K562 (cell line): ENCODE measurements around the gene PDE9A. TPM values are rescaled to one million over a fixed set of nuclear protein-coding genes. Genes with fewer than 3 reads are reported as not detected.

ENCODE experiments used
- EHMT2 ChIP-seq: fragments of 450-650 bp; IDR thresholded peaks from 2 replicates; pipeline ENCODE4 v1.6.1; 2018; ENCODE audit warnings: antibody characterized with exemption
- ETS2 ChIP-seq: IDR thresholded peaks from 2 replicates; pipeline ENCODE4 v1.6.1; 2016; ENCODE audit warnings: borderline replicate concordance, missing genetic modification characterization, mild to moderate bottlenecking, moderate library complexity, missing compliant biosample characterization; ENCODE audit not compliant: poor library complexity, severe bottlenecking
- GTF2F1 ChIP-seq: IDR thresholded peaks from 2 replicates; pipeline ENCODE4 v1.6.1; 2011; ENCODE audit warnings: low read depth, low read length, improper control_type of control experiment
- HMG20B ChIP-seq: fragments of 250-450 bp; sonication (Bioruptor Pico); IDR thresholded peaks from 2 replicates; pipeline ENCODE4 v1.5.0; 2021; ENCODE audit warnings: mild to moderate bottlenecking
- RBM17 ChIP-seq: fragments of 200-400 bp; formaldehyde crosslinking; IDR thresholded peaks from 2 replicates; pipeline ENCODE4 v1.6.1; 2017; ENCODE audit warnings: low read depth, mild to moderate bottlenecking, low read length, borderline replicate concordance
- RFX7 ChIP-seq: fragments of 250-450 bp; sonication (Bioruptor Pico); IDR thresholded peaks from 2 replicates; pipeline ENCODE4 v1.5.1; 2021; ENCODE audit warnings: mild to moderate bottlenecking
- ZNF316 ChIP-seq: fragments of 450-650 bp; IDR thresholded peaks from 2 replicates; pipeline ENCODE4 v1.6.1; 2016
- ZNF507 ChIP-seq: conservative IDR thresholded peaks from 2 replicates; pipeline ENCODE4 v1.6.1; 2017; ENCODE audit warnings: missing genetic modification characterization, missing compliant biosample characterization
- polyA plus RNA-seq, 8 experiments: library from polyadenylated mRNA; depleted of rRNA in 4 of 8; stranded (reverse) in 5 of 8; unstranded in 3 of 8; fragments of >200 nt; fragmentation: Nextera tagmentation in 2 of 8; fragmentation: Illumina TruSeq in 1 of 8; extraction: Ambion mirVana in 2 of 8; extraction: Trizol in 1 of 8; gene quantifications; 2 replicates each; pipeline versions ENCODE4 v1.2.1 to v1.2.3, GENCODE V29; 2011 to 2014; ENCODE audit warnings: inconsistent platforms in 1 of 8, missing spikeins in 1 of 8
- total RNA-seq, 7 experiments: library from RNA; depleted of rRNA in 6 of 7; stranded (reverse); fragments of >200 nt in 6 of 7; fragmentation: Illumina TruSeq in 2 of 7; extraction: Trizol in 2 of 7; gene quantifications; 2 replicates each; pipeline versions ENCODE4 v1.2.1 to v1.2.3, GENCODE V29; 2011 to 2021; ENCODE audit warnings: low replicate concordance in 1 of 7
- TF ChIP-seq, protein P1 (sequence below): fragments of 450-650 bp; IDR thresholded peaks from 2 replicates; pipeline ENCODE4 v1.6.1; 2017; ENCODE audit warnings: mild to moderate bottlenecking, moderate library complexity
- TF ChIP-seq, protein P2 (sequence below): sonication (generic); formaldehyde crosslinking; IDR thresholded peaks from 2 replicates; pipeline ENCODE4 v1.8.0; 2022; ENCODE audit warnings: missing genetic modification reagents, mild to moderate bottlenecking, borderline replicate concordance
- TF ChIP-seq, protein P3 (sequence below), 2 experiments: fragments of 450-650 bp; conservative IDR thresholded peaks; 2 replicates each; pipeline ENCODE4 v1.6.1; 2017; ENCODE audit warnings: mild to moderate bottlenecking in 2 of 2, moderate library complexity in 2 of 2
- TF ChIP-seq, protein P4 (sequence below): sonication (generic); formaldehyde crosslinking; IDR thresholded peaks from 2 replicates; pipeline ENCODE4 v1.9.0; 2022; ENCODE audit warnings: mild to moderate bottlenecking, missing genetic modification reagents
- TF ChIP-seq, protein P5 (sequence below): fragments of 450-650 bp; IDR thresholded peaks from one replicate; pipeline ENCODE4 v1.6.1; 2018; ENCODE audit warnings: mild to moderate bottlenecking, moderate library complexity; ENCODE audit not compliant: partially characterized antibody
- TF ChIP-seq, protein P6 (sequence below), 2 experiments: IDR thresholded peaks in 1 of 2; conservative IDR thresholded peaks in 1 of 2; 2 replicates each; pipeline ENCODE4 v1.6.1; 2016; ENCODE audit warnings: low read depth in 2 of 2, mild to moderate bottlenecking in 1 of 2, missing compliant biosample characterization in 1 of 2, missing genetic modification characterization in 1 of 2, moderate library complexity in 1 of 2
- TF ChIP-seq, protein P7 (sequence below): fragments of 450-650 bp; formaldehyde crosslinking; IDR thresholded peaks from 2 replicates; pipeline ENCODE4 v1.4.0; 2022; ENCODE audit warnings: missing genetic modification characterization

Gene PDE9A
- total and polyA plus RNA-seq, 9 of the 15 experiments (the other 6 are each of a cell fraction or from before 2014, with no cell fraction given), result 0.07 to 0.27 TPM; not detected in 7

DNA sequence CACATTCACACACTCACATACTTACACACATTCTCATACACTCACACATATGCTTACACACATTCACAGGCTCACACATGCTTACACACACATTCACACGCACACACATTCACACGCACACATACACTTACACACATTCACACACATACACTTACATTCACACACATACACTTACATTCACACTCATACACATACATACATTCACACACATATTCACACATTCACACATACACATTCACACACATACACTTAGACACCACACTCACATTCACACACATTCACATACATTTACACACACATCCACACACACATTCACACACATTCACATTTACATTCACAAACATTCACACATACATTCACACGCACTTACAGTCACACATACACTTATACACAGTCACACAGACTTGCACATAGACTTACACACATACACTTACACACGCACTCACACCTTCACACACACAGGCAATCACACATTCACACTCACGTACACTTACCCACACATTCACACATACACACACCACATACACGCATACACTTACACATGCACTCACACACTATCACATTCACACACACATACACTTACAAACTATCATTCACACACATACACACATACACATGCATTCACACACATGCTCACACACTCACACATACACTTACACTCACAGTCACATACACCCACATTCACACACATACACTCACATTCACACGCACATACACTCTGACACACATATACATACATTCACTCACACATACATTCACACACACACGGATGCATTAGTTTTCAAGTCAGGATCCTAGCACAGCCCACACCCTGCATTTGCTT lies 16.8 kb downstream of the PDE9A start (continued):
- TF ChIP-seq, protein P1, sequence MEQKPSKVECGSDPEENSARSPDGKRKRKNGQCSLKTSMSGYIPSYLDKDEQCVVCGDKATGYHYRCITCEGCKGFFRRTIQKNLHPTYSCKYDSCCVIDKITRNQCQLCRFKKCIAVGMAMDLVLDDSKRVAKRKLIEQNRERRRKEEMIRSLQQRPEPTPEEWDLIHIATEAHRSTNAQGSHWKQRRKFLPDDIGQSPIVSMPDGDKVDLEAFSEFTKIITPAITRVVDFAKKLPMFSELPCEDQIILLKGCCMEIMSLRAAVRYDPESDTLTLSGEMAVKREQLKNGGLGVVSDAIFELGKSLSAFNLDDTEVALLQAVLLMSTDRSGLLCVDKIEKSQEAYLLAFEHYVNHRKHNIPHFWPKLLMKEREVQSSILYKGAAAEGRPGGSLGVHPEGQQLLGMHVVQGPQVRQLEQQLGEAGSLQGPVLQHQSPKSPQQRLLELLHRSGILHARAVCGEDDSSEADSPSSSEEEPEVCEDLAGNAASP, result no peak
- TF ChIP-seq ZNF507 (no peak), RFX7 (CRISPR knock-in tag) (no peak), ZNF316 (no peak), HMG20B (CRISPR knock-in tag) (no peak), RBM17 (no peak), EHMT2 (0 out of 2 replicates have a peak, but pooled peaks have one; percentile 14), ETS2 (no peak), GTF2F1 (no peak)
- TF ChIP-seq, protein P2, sequence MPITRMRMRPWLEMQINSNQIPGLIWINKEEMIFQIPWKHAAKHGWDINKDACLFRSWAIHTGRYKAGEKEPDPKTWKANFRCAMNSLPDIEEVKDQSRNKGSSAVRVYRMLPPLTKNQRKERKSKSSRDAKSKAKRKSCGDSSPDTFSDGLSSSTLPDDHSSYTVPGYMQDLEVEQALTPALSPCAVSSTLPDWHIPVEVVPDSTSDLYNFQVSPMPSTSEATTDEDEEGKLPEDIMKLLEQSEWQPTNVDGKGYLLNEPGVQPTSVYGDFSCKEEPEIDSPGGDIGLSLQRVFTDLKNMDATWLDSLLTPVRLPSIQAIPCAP (CRISPR knock-in tag), result no peak
- TF ChIP-seq, protein P3, sequence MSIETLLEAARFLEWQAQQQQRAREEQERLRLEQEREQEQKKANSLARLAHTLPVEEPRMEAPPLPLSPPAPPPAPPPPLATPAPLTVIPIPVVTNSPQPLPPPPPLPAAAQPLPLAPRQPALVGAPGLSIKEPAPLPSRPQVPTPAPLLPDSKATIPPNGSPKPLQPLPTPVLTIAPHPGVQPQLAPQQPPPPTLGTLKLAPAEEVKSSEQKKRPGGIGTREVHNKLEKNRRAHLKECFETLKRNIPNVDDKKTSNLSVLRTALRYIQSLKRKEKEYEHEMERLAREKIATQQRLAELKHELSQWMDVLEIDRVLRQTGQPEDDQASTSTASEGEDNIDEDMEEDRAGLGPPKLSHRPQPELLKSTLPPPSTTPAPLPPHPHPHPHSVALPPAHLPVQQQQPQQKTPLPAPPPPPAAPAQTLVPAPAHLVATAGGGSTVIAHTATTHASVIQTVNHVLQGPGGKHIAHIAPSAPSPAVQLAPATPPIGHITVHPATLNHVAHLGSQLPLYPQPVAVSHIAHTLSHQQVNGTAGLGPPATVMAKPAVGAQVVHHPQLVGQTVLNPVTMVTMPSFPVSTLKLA (conservative IDR thresholded peaks at IDR 0.05), result no peak
- TF ChIP-seq, protein P4, sequence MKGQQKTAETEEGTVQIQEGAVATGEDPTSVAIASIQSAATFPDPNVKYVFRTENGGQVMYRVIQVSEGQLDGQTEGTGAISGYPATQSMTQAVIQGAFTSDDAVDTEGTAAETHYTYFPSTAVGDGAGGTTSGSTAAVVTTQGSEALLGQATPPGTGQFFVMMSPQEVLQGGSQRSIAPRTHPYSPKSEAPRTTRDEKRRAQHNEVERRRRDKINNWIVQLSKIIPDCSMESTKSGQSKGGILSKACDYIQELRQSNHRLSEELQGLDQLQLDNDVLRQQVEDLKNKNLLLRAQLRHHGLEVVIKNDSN, result 0 out of 2 replicates have a peak, but pooled peaks have one; percentile 25
- TF ChIP-seq, protein P5, sequence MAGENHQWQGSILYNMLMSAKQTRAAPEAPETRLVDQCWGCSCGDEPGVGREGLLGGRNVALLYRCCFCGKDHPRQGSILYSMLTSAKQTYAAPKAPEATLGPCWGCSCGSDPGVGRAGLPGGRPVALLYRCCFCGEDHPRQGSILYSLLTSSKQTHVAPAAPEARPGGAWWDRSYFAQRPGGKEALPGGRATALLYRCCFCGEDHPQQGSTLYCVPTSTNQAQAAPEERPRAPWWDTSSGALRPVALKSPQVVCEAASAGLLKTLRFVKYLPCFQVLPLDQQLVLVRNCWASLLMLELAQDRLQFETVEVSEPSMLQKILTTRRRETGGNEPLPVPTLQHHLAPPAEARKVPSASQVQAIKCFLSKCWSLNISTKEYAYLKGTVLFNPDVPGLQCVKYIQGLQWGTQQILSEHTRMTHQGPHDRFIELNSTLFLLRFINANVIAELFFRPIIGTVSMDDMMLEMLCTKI, result no peak
- TF ChIP-seq, protein P6, sequence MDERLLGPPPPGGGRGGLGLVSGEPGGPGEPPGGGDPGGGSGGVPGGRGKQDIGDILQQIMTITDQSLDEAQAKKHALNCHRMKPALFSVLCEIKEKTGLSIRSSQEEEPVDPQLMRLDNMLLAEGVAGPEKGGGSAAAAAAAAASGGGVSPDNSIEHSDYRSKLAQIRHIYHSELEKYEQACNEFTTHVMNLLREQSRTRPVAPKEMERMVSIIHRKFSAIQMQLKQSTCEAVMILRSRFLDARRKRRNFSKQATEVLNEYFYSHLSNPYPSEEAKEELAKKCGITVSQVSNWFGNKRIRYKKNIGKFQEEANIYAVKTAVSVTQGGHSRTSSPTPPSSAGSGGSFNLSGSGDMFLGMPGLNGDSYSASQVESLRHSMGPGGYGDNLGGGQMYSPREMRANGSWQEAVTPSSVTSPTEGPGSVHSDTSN (CRISPR knock-in tag; IDR thresholded peaks at IDR 0.05; ENCODE audit: low read depth), result no peak
- TF ChIP-seq, protein P6 (tag; conservative IDR thresholded peaks at IDR 0.05; ENCODE audit: low read depth), result no peak
- TF ChIP-seq, protein P7, sequence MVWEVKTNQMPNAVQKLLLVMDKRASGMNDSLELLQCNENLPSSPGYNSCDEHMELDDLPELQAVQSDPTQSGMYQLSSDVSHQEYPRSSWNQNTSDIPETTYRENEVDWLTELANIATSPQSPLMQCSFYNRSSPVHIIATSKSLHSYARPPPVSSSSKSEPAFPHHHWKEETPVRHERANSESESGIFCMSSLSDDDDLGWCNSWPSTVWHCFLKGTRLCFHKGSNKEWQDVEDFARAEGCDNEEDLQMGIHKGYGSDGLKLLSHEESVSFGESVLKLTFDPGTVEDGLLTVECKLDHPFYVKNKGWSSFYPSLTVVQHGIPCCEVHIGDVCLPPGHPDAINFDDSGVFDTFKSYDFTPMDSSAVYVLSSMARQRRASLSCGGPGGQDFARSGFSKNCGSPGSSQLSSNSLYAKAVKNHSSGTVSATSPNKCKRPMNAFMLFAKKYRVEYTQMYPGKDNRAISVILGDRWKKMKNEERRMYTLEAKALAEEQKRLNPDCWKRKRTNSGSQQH, result peak; percentile 80; the same call in 1 of the 2 replicates
